Measurements from ENCODE around the gene CDSN. TPM values are rescaled to one million over a fixed set of nuclear protein-coding genes. Genes with fewer than 3 reads are reported as not detected.

CDSN gene
- total and polyA plus RNA-seq, 2 of the 8 experiments (the other 6 are each of a cell fraction or from before 2014, with no cell fraction given): not detected

DNA sequence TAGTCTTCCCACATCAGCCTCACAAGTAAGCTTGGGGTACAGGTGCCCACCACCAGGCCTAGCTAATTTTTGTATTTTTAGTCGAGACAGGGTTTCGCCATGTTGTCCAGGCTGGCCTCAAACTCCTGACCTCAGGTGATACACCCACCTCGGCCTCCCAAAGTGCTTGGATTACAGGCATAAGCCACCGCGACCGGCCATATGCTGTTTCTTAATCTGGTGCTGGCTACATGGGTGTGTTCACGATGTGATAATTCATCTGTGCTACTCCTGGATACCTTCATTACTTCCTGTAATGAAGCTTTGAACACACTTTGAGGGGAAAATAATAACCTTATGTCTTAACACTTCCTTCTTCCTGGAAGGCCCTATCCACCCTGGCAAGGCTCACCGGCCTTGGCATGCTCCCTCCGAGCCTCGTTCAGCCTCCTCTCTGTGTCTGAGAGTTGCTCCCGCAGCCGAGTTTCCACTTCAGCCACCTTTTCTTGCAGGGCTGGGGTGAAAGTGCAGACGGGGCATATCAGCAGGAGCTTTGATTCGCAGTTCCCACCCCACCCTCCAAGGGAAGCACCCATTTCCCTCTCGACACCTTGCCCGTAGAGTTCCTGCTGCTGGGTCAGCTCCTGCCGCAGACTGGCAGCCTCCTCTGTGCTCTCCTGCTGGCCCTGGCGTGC is 24.2 kb upstream of the CDSN start:
- H2BK120ac ChIP-seq (replicated peaks; ENCODE audit: low read depth, low read length): no peak overlapping the region
- CTCF ChIA-PET (ENCODE audit: partially characterized antibody): interaction anchor here (0.6 to 16.4 kb wide), 5 partner anchors 11 to 53 kb away, joined by 3 to 170 read pairs (median 4); no protein-coding TSS in a partner anchor
- FAIRE-seq: no peak

More for the DNA sequence above, 24.2 kb upstream of the CDSN start:
- Histone ChIP-seq H2BK12ac (ENCODE audit: low read depth, low read length) (no peak overlapping the region), H3K4me2 (ENCODE audit: insufficient read depth in 1 of 2, low read depth in 2 of 2, low read length in 2 of 2) (no peak overlapping the region), H2BK15ac (ENCODE audit: low read length) (no peak overlapping the region), H3K18ac (ENCODE audit: extremely low read depth, low read length) (no peak overlapping the region), H3K79me2 (ENCODE audit: control insufficient read depth in 1 of 2, insufficient read depth in 2 of 2, low read length in 2 of 2) (no peaks in the 10 kb centered on the region), H3K56ac (replicated peaks; ENCODE audit: insufficient read length, low read depth, low read length) (no peak overlapping the region), H4K91ac (replicated peaks; ENCODE audit: insufficient read length, low read length) (no peak overlapping the region), H3K4ac (replicated peaks; ENCODE audit: insufficient read length, low read depth, low read length) (no peak overlapping the region), H4K20me1 (replicated peaks in 1 of 2; ENCODE audit: control insufficient read depth in 1 of 2, insufficient read depth in 2 of 2, low read length in 2 of 2) (peaks cover 0 to 1% of the 10 kb centered on the region in 2 experiments), H3K9ac (replicated peaks in 1 of 4; ENCODE audit: extremely low read depth in 1 of 4, low read depth in 3 of 4, low read length in 3 of 4) (no peak overlapping the region), H4K8ac (ENCODE audit: extremely low read depth, insufficient read depth, low read length) (no peak overlapping the region), H3K23me2 (ENCODE audit: low read depth, low read length) (no peaks in the 10 kb centered on the region; the same call in 1 of the 2 replicates), H3K14ac (ENCODE audit: insufficient read length) (no peak overlapping the region), H3K36me3 (ENCODE audit: control insufficient read depth in 2 of 4, insufficient read depth in 4 of 4, low read length in 3 of 4) (peaks cover 2 to 30% (median 6%) of the 10 kb centered on the region in 4 experiments; a peak in 5 of 8 replicates), H3K4me3 (ENCODE audit: extremely low read depth in 1 of 4, insufficient read depth in 2 of 4, low read depth in 3 of 4, low read length in 4 of 4) (no peak overlapping the region), H3K27me3 (replicated peaks in 1 of 4; ENCODE audit: control insufficient read depth in 3 of 4, extremely low read depth in 1 of 4, insufficient read depth in 3 of 4, low read length in 3 of 4) (no peaks in the 10 kb centered on the region), H2AFZ (ENCODE audit: low read length) (no peak overlapping the region), H3K23ac (ENCODE audit: insufficient read length) (no peak overlapping the region), H3K9me3 (ENCODE audit: insufficient read depth in 2 of 2, low read depth in 1 of 2, low read length in 1 of 2) (no peaks in the 10 kb centered on the region), H3K4me1 (replicated peaks in 1 of 4; ENCODE audit: control insufficient read depth in 3 of 4, insufficient read depth in 4 of 4, low read length in 3 of 4) (peaks cover 0 to 12% (median 6%) of the 10 kb centered on the region in 4 experiments; a peak in 5 of 7 replicates), H3K27ac (ENCODE audit: low read depth, low read length) (no peak overlapping the region), H2AK5ac (ENCODE audit: low read depth, low read length) (no peak overlapping the region), H2BK5ac (ENCODE audit: low read depth, low read length) (no peak overlapping the region), H3K79me1 (ENCODE audit: low read depth, low read length) (no peaks in the 10 kb centered on the region), H4K5ac (ENCODE audit: insufficient read length, low read depth, low read length) (no peak overlapping the region), H2BK20ac (ENCODE audit: low read length) (no peak overlapping the region)
- no peak for DNase-seq (ENCODE audit: low read depth in 1 of 2, low spot score in 2 of 2)
- no peak for TF ChIP-seq CHD2 (IDR thresholded peaks at IDR 0.05; ENCODE audit: low read length)
- no peak for TF ChIP-seq PHF8 (conservative IDR thresholded peaks at IDR 0.05; ENCODE audit: low read depth, low read length)
- TF ChIP-seq TBP (IDR thresholded peaks at IDR 0.05; ENCODE audit: low read depth, low read length): no peak
- WGBS, 2 experiments (ENCODE audit: extremely low coverage in 1 of 2, insufficient coverage in 1 of 2, insufficient read length in 1 of 2, insufficient replicate concordance in 2 of 2, low coverage in 1 of 2, low lambda C conversion rate in 2 of 2, missing lambda C conversion rate in 1 of 2): 93% methylated on average over 18 of the region's 18 CpGs; no CpG with 5 or more reads in 1 of the 2 experiments
- POLR2A ChIA-PET (ENCODE audit: partially characterized antibody): interaction anchor here (0.6 to 68.5 kb wide), 3 partner anchors 3 to 444 kb away, joined by 4 to 2251 read pairs (median 2251); partner anchors contain the start of genes CCHCR1, CDSN, POU5F1 and PSORS1C1

All from H1 (cell line).